ENCODE data around the gene IFNA2.

Gene IFNA2

DNA sequence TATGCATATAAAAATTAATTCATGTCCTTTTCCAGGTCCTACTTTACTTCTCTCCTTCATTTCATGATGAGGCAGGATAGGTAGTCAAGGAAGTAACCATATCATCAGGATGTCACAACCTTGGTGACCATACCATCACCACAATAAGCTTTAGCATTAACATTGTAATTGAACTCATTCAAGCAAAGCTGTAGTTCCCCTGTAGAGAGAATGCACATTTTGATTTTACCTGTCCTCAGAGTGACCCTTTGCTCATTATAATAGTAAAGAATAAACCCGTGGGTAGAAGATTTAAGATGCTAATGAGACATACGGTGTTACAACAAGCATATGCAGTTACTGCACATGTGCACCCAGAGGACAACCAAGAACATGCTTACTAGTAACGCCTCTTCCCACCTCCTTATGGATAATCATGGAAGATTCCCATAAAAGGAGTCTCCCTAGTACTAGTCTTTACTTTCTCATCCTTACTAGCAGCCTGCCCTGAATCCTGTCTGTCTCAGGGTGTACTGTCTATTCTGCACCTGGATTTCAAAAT is 36.7 kb downstream of the IFNA2 start:
- DNase-seq (ENCODE audit: insufficient read length, low spot score), result no peak
- no peak for TF ChIP-seq CTCF (IDR thresholded peaks at IDR 0.05; ENCODE audit: insufficient read depth, missing control alignments)
- no peak for FAIRE-seq

DNA sequence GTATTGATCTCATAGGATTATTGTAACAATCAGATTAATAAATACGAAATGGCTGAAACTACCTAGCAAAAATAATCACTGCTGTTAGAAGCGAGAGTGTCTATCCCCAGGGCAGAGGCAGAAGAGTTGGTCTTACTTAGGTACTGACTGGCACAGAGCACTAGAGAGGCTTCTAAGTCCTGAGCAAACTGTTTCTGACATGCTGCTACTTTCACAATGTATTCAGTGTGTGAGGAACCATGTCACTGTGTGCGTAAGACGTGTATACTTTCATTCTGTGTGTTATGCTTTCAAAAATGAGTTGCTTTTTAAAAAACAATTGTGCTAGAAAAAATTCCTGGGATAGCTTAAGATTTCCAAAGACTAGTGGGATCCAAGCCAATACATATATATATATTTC is 44.5 kb downstream of the IFNA2 start:
- FAIRE-seq (no peak), DNase-seq (ENCODE audit: insufficient read length, low spot score) (no peak)
- TF ChIP-seq CTCF (IDR thresholded peaks at IDR 0.05; ENCODE audit: insufficient read depth, missing control alignments), result no peak

GRCh38 chr9:21336457-21336856 is 48.7 kb downstream of the IFNA2 start:
- FAIRE-seq (no peak), DNase-seq (ENCODE audit: insufficient read length, low spot score) (no peak)
- TF ChIP-seq CTCF (IDR thresholded peaks at IDR 0.05; ENCODE audit: insufficient read depth, missing control alignments), result no peak

GRCh38 chr9:21334701-21335632 is 50.2 kb downstream of the IFNA2 start, which contains the start of gene KLHL9:
Gene KLHL9, minus strand, starts transcription at chr9:21335404. Its CDS starts 545 bp downstream, at chr9:21334859.
- TF ChIP-seq CTCF (IDR thresholded peaks at IDR 0.05; ENCODE audit: insufficient read depth, missing control alignments), result no peak
- FAIRE-seq (no peak), DNase-seq (ENCODE audit: insufficient read length, low spot score) (peak; percentile 78)

Measured in D721Med (cell line).